Cardiac muscle cell (in vitro differentiated cells and primary cell): ENCODE measurements around the gene ARL4A. TPM values are rescaled to one million over a fixed set of nuclear protein-coding genes. Genes with fewer than 3 reads are reported as not detected.

Experiments
- DNase-seq, 2 donors: peaks; one replicate each; pipeline versions ENCODE4 v3.0.0 to v3.0.0-alpha.2; 2010 to 2017; ENCODE audit warnings: low read depth in 1 of 2, low spot score in 1 of 2
- H3K27ac ChIP-seq: fragments of 200-600 bp; sonication (generic); 2 replicates; pipeline ENCODE4 v1.5.1; 2016
- H3K27me3 ChIP-seq: fragments of 200-600 bp; sonication (generic); 2 replicates; pipeline ENCODE4 v1.6.0; 2016; ENCODE audit warnings: control low read depth
- H3K36me3 ChIP-seq: fragments of 200-600 bp; sonication (generic); 2 replicates; pipeline ENCODE4 v1.5.1; 2016; ENCODE audit warnings: control low read depth
- H3K4me1 ChIP-seq: fragments of 200-600 bp; sonication (generic); 2 replicates; pipeline ENCODE4 v1.8.1; 2017; ENCODE audit warnings: low read depth, mild to moderate bottlenecking, mixed run types
- H3K4me3 ChIP-seq: fragments of 200-600 bp; sonication (generic); 2 replicates; pipeline ENCODE4 v1.5.1; 2016; ENCODE audit warnings: mild to moderate bottlenecking
- H3K9me3 ChIP-seq: fragments of 200-600 bp; sonication (generic); 2 replicates; pipeline ENCODE4 v1.5.1; 2017; ENCODE audit warnings: low read depth, mild to moderate bottlenecking, control low read depth
- CTCF ChIP-seq: IDR thresholded peaks from 2 replicates; pipeline ENCODE4 v1.5.1; 2012; ENCODE audit warnings: low read depth, mild to moderate bottlenecking, low read length
- polyA plus RNA-seq: library from polyadenylated mRNA; unstranded; fragments of >200 nt; fragmentation: Nextera tagmentation; extraction: Ambion mirVana; gene quantifications from 2 replicates; pipeline ENCODE4 v1.2.1, GENCODE V29; 2016
- total RNA-seq: library from RNA; depleted of rRNA; stranded (reverse); fragments of >200 nt; gene quantifications from 2 replicates; pipeline ENCODE4 v1.2.3, GENCODE V29; 2016

The ARL4A gene
- total and polyA plus RNA-seq, 2 experiments from 2014 or later: 6.5 to 10.0 TPM

GRCh38 chr7:12731214-12731656 is 43.8 kb downstream of the ARL4A start:
- Histone ChIP-seq H3K9me3 (no peaks in the 10 kb centered on the region), H3K4me3 (no peak overlapping the region), H3K27me3 (no peaks in the 10 kb centered on the region), H3K36me3 (no peaks in the 10 kb centered on the region), H3K27ac (no peak overlapping the region), H3K4me1 (no peaks in the 10 kb centered on the region)
- peak; percentile 11 for TF ChIP-seq CTCF
- DNase-seq: peak in 1 of 2 donors; percentile 48

GRCh38 chr7:12731775-12732174 is 44.3 kb downstream of the ARL4A start:
- TF ChIP-seq CTCF: no peak
- Histone ChIP-seq H3K4me3 (no peak overlapping the region), H3K9me3 (no peaks in the 10 kb centered on the region), H3K4me1 (no peaks in the 10 kb centered on the region), H3K27me3 (no peaks in the 10 kb centered on the region), H3K27ac (no peak overlapping the region), H3K36me3 (no peaks in the 10 kb centered on the region)
- DNase-seq: no peak

- Histone ChIP-seq H3K4me3 (no peak overlapping the region), H3K27me3 (no peaks in the 10 kb centered on the region), H3K9me3 (no peaks in the 10 kb centered on the region), H3K4me1 (no peaks in the 10 kb centered on the region), H3K27ac (no peak overlapping the region), H3K36me3 (no peaks in the 10 kb centered on the region)
- DNase-seq: no peak
- TF ChIP-seq CTCF: no peak
These were observed 45.0 kb downstream of the ARL4A start for GRCh38 chr7:12732428-12732827.

GRCh38 chr7:12735923-12736322 is 48.5 kb downstream of the ARL4A start:
- TF ChIP-seq CTCF: no peak
- no peaks in the 10 kb centered on the region for H3K36me3 ChIP-seq
- H3K4me3 ChIP-seq: no peak overlapping the region
- H3K9me3 ChIP-seq: no peaks in the 10 kb centered on the region
- no peak overlapping the region for H3K27ac ChIP-seq
- no peaks in the 10 kb centered on the region for H3K4me1 ChIP-seq
- no peaks in the 10 kb centered on the region for H3K27me3 ChIP-seq
- DNase-seq: no peak

- Histone ChIP-seq H3K9me3 (no peaks in the 10 kb centered on the region), H3K4me3 (no peak overlapping the region), H3K4me1 (no peaks in the 10 kb centered on the region), H3K36me3 (no peaks in the 10 kb centered on the region), H3K27me3 (no peaks in the 10 kb centered on the region), H3K27ac (no peak overlapping the region)
- DNase-seq: no peak
- no peak for TF ChIP-seq CTCF
These were observed 49.9 kb downstream of the ARL4A start for GRCh38 chr7:12737373-12737772.

GRCh38 chr7:12737836-12738235 is 50.4 kb downstream of the ARL4A start:
- H3K36me3 ChIP-seq: no peaks in the 10 kb centered on the region

More at GRCh38 chr7:12737836-12738235, 50.4 kb downstream of the ARL4A start:
- DNase-seq: no peak
- no peaks in the 10 kb centered on the region for H3K27me3 ChIP-seq
- TF ChIP-seq CTCF: no peak
- no peak overlapping the region for H3K27ac ChIP-seq
- H3K9me3 ChIP-seq: no peaks in the 10 kb centered on the region
- H3K4me3 ChIP-seq: no peak overlapping the region
- H3K4me1 ChIP-seq: no peaks in the 10 kb centered on the region
